Retinal pigment epithelial cell (primary cell): ENCODE measurements around the gene LRPAP1.

ENCODE experiments used
- DNase-seq: peaks from one replicate; pipeline ENCODE4 v3.0.0-alpha.2; 2010; ENCODE audit warnings: low read depth
- H3K4me3 ChIP-seq: 2 replicates; pipeline ENCODE4 v1.5.1; 2011; ENCODE audit warnings: mild to moderate bottlenecking, low read length, control low read depth, moderate library complexity
- CTCF ChIP-seq: conservative IDR thresholded peaks from 2 replicates; pipeline ENCODE4 v1.5.1; 2011; ENCODE audit warnings: low read depth, low read length, control low read depth, inconsistent platforms

LRPAP1 gene

GRCh38 chr4:3492741-3493719 lies 39.2 kb downstream of the LRPAP1 start:
- DNase-seq, result no peak
- TF ChIP-seq CTCF, result no peak
- no peak overlapping the region for H3K4me3 ChIP-seq

- no peak overlapping the region for H3K4me3 ChIP-seq
- no peak for TF ChIP-seq CTCF
- DNase-seq, result no peak
These were observed 40.4 kb downstream of the LRPAP1 start for GRCh38 chr4:3491681-3492405.

GRCh38 chr4:3489451-3489962 lies 42.7 kb downstream of the LRPAP1 start:
- no peak for TF ChIP-seq CTCF
- DNase-seq, result no peak
- no peak overlapping the region for H3K4me3 ChIP-seq

GRCh38 chr4:3488820-3489219 lies 43.4 kb downstream of the LRPAP1 start:
- TF ChIP-seq CTCF, result no peak
- no peak for DNase-seq
- no peak overlapping the region for H3K4me3 ChIP-seq

- no peak for DNase-seq
- H3K4me3 ChIP-seq, result no peak overlapping the region
- TF ChIP-seq CTCF, result no peak
These were observed 44.4 kb downstream of the LRPAP1 start for GRCh38 chr4:3487861-3488260.

- no peak for TF ChIP-seq CTCF
- no peak for DNase-seq
- no peak overlapping the region for H3K4me3 ChIP-seq
These were observed 45.4 kb downstream of the LRPAP1 start for GRCh38 chr4:3486541-3487540.
